T-helper 17 cell (primary cell): ENCODE data around the gene RAC2. TPM values are rescaled to one million over a fixed set of nuclear protein-coding genes. Genes with fewer than 3 reads are reported as not detected.
A peak's percentile ranks its signal among the peaks of the same experiment; 100 is the strongest.
"Not testable (repeated sequence)": the region's sequence is repeated elsewhere in the genome, so short reads cannot be mapped to it uniquely, and the experiment has no call there.

Experiments used
- ATAC-seq: fragments of 150-1000 bp; cut with Tn5 transposase; 2 replicates; pipeline ENCODE4 v1.10.0; 2021; ENCODE audit warnings: mild to moderate bottlenecking, moderate library complexity
- DNase-seq, 3 donors: peaks; one replicate each; pipeline versions ENCODE4 v3.0.0 to v3.0.0-alpha.2; 2020 to 2021
- H3K9me3 ChIP-seq: one replicate; pipeline ENCODE4 v1.7.0; 2013; ENCODE audit warnings: low read length, mild to moderate bottlenecking; ENCODE audit not compliant: control insufficient read depth, poor library complexity, severe bottlenecking
- H3K27ac Mint-ChIP-seq: one replicate; pipeline ENCODE4 v1.8.0; 2022; ENCODE audit warnings: mild to moderate bottlenecking, moderate library complexity, mixed read lengths
- H3K27me3 Mint-ChIP-seq: one replicate; pipeline ENCODE4 v1.8.0; 2022; ENCODE audit warnings: mixed read lengths
- H3K36me3 Mint-ChIP-seq: one replicate; pipeline ENCODE4 v1.8.0; 2022; ENCODE audit warnings: low read depth, mixed read lengths
- H3K4me1 Mint-ChIP-seq: one replicate; pipeline ENCODE4 v1.8.0; 2022; ENCODE audit warnings: mild to moderate bottlenecking, mixed read lengths
- H3K4me3 Mint-ChIP-seq: one replicate; pipeline ENCODE4 v1.8.0; 2022; ENCODE audit warnings: mild to moderate bottlenecking, moderate library complexity, mixed read lengths
- total RNA-seq, 4 donors: library from RNA in 2 of 4; stranded (reverse) in 2 of 4; gene quantifications; one replicate each; pipeline ENCODE4 v1.2.3 and lab custom pipeline; 2022 to 2026

The RAC2 gene
- total RNA-seq, 2 donors from 2014 or later = 297 to 478 TPM

DNA sequence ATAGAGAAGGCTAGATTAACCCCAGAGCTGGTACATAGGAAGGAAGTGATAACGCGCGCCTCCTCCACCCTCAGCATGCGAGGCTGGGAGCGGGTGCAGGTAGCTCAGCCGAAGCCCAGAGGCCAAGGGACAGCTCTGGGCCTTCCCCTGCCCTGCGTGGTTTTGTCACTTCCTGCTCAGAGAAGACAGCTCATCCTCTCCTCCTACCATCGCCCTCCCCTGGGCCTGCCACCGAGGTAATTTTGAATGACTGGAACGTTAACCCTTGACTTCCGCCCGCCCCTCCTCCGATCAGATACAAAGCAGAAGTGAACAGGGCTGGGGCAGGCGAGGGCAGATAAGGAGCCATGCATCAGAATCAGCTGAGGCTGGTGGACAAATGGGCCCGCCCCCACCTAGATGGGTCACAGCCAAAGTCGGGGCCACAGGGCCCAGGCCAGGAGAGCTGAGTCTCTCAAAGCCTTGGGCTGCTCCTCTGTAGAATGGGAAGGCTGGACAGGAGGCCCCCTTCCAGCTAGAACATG, 1.6 kb downstream of the RAC2 start:
- Mint-ChIP-seq H3K27ac (peak overlapping the region; percentile 97), H3K4me3 (peak overlapping the region; percentile 96), H3K4me1 (peaks cover 57% of the 10 kb centered on the region), H3K36me3 (peaks cover 10% of the 10 kb centered on the region), H3K27me3 (no peaks in the 10 kb centered on the region)
- H3K9me3 ChIP-seq = no peaks in the 10 kb centered on the region
- ATAC-seq = peak; percentile 78
- peak; percentile 76 to 86 (median 77) for DNase-seq

DNA sequence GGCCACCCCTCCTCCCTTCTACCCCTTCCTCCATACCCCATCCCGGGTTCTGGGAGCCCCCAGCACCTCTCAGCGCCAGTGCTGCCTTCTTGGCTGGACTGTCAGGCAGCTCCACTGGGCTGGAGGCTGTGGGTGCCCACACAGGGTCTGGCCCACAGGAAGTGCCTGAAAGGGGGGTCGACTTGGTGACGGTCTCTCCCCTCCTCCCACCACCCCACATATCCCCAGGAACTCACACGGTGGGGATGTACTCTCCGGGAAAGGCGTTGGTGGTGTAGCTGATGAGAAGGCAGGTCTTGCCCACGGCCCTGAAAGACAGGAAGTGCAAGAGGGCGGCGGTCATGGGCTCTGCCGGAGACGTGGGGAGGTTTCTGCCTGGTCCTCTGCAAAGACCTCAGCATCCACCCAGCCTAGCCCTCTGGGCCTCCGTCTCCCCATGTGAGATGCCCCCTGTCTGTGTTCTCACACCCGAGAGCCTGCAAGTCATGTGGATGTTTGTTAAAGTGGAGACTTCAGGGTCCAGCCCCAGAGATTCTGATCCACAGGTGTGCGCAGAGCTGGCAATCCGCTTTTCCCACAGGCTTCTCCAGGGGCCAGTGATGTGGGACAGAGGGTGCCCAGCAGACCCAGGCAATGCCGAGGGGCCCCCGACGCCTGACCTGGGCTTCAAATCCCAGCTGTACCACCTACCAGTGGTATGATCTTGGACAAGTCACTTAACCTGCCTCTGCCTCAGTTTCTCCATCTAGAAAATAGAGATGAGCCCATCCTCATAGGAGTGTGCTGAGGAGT, 2.5 kb downstream of the RAC2 start:
- Mint-ChIP-seq H3K4me1 (peaks cover 63% of the 10 kb centered on the region), H3K36me3 (peaks cover 12% of the 10 kb centered on the region), H3K27ac (peak overlapping the region; percentile 97), H3K27me3 (no peaks in the 10 kb centered on the region), H3K4me3 (peak overlapping the region; percentile 96)
- no peaks in the 10 kb centered on the region for H3K9me3 ChIP-seq
- ATAC-seq = no peak
- DNase-seq = no peak

DNA sequence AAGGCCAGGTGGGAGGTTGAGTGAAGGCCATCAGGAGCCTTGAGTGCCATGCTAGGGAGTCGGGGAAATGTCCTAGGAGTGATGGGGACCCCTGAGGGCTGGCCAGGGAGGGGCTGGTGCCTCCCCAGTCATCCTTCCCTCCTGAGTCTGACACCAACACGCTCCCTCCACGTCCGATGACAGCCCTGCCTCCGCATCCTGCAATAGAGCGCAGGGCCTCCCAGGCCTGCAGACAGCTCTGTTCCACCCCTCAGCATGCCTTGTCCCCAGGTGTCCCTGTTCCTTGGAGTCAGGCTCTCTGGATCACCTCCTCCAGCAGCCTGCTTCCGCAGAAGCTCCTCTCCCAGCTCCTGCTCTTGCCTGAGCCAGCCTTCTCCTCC, 3.1 kb downstream of the RAC2 start:
- Mint-ChIP-seq H3K36me3 (peaks cover 14% of the 10 kb centered on the region), H3K27ac (peak overlapping the region; percentile 97), H3K4me1 (peaks cover 69% of the 10 kb centered on the region), H3K27me3 (no peaks in the 10 kb centered on the region), H3K4me3 (peak overlapping the region; percentile 96)
- DNase-seq = no peak
- no peaks in the 10 kb centered on the region for H3K9me3 ChIP-seq
- ATAC-seq = no peak

DNA sequence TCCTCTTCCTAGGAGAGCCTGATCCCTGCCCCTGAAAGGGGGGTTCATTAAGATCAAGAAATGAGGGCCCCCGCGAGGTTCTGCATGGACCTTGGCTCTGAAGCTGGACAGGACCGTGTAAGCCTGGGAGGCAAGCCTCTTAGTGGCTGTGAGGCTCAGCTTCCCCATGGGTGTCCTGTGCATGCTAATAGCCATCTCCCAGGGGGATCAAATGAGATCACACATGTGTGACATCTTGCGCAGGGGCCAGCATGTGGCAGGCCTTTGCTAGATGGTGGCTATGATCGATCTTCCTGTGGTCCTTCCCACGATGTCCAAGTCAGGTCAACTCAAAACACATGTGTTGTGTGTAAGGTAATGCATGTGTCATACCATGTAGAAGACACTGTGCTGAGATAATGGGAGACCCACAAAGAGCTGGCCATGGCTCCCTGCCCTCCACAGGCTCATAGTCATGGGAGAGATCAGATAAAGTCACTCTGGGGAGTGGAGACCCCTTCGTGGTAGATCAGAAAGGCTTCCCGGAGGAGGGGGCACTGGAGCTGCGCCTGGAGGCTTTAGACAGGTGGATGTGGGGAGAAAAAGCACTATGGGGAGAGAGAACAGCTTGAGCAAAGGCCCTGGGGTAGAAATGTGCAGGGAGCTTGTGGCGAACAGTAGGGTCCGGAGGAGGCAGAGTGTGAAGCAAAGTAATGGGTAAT, 3.7 kb downstream of the RAC2 start:
- Mint-ChIP-seq H3K27me3 (no peaks in the 10 kb centered on the region), H3K27ac (peak overlapping the region; percentile 97), H3K4me3 (peak overlapping the region; percentile 96), H3K36me3 (peaks cover 14% of the 10 kb centered on the region), H3K4me1 (peaks cover 71% of the 10 kb centered on the region)
- ATAC-seq (no peak), DNase-seq (no peak)
- H3K9me3 ChIP-seq = no peaks in the 10 kb centered on the region

DNA sequence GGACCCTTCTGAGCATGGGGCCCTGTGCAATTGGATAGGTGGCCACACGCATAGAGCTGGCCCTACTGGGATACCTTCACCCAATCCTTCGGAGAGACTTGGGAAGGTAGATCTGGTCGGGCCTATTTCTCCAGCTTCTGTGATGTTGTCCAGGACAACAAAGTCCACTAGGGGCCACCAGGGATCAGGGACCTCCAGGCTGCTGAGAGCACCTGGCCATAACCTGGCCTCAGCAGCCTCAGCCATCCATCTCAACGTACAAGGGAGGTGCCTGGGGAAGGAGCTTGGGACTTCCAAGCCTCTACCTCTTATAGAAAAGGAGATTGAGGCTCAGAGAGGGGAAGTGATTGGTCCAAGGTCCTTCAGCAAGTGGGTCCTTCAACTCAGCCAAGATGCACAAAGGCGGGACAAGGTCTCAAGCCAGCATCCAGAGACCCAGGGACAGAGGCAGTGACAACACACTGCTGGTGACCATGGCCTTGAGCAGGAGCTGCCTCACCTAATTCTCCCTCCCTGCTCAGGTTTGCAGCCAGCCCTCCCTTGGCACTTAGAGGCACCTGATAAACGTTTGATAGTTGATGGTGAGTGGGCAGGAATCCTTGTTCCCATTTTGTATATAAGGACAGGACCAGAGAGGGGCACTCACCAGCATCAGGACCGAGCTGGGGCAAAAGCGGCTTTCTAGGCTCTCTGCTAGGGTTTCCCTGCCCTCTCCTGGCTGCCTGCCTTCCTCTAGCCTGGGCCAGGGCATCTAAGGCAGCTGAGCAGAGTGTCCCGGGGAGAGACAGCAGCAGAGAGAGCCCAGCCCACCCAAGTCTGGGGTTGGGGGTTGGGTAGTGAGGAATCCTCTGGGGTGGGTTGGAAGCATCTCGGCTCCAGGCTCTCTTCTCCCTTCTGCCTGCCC, 4.5 kb downstream of the RAC2 start:
- Mint-ChIP-seq H3K36me3 (peaks cover 19% of the 10 kb centered on the region), H3K4me3 (peak overlapping the region; percentile 96), H3K4me1 (peaks cover 73% of the 10 kb centered on the region), H3K27ac (peak overlapping the region; percentile 97), H3K27me3 (no peaks in the 10 kb centered on the region)
- no peak for ATAC-seq
- H3K9me3 ChIP-seq = no peaks in the 10 kb centered on the region
- DNase-seq = no peak

DNA sequence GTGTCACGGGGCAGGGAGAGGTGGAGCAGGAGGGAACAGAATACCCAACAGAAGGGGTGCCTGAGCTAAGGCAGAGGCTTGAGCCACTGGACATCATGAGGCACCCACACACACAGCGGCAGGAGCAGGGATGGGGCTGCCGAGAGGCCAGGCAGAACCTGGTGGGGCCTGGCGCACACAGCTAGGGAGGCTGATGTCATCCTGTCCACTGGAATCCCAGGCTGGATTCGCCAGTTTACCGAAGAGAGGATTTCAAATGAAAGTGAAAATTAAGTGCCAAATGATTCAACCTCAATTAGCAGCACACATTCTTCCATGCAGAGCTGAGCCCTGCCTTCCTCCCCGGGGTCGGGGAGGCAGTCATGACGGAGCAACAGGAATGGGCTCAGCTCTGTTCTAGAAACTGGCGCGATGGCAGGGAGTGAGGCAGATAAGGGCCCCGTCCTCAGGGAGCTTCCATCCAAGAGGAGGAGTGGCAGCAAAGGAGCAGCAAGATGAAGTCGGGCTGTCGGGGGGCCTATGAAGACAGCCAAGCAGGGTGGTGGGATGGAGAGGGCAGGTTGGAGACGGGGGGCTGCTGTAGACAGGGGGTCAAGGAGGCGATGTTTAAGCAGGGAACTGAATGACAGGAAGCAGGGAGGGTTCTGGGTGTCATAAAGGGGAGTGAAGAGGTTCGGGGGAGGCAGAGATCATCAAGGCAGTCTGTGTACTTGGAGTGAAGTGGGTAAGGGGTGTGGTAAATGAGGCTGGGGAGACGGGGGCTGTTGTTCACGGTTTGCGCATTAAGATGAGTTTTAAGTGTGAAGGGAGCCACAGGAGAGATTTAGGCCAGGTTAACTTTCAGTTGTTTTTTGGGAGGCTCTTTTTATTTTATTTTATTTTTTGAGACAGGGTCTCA, 6.4 kb downstream of the RAC2 start:
- Mint-ChIP-seq H3K4me3 (peak overlapping the region; percentile 92), H3K4me1 (peaks cover 81% of the 10 kb centered on the region), H3K27ac (peak overlapping the region; percentile 97), H3K36me3 (peaks cover 18% of the 10 kb centered on the region), H3K27me3 (no peaks in the 10 kb centered on the region)
- no peak for ATAC-seq
- DNase-seq = no peak
- H3K9me3 ChIP-seq = no peaks in the 10 kb centered on the region

DNA sequence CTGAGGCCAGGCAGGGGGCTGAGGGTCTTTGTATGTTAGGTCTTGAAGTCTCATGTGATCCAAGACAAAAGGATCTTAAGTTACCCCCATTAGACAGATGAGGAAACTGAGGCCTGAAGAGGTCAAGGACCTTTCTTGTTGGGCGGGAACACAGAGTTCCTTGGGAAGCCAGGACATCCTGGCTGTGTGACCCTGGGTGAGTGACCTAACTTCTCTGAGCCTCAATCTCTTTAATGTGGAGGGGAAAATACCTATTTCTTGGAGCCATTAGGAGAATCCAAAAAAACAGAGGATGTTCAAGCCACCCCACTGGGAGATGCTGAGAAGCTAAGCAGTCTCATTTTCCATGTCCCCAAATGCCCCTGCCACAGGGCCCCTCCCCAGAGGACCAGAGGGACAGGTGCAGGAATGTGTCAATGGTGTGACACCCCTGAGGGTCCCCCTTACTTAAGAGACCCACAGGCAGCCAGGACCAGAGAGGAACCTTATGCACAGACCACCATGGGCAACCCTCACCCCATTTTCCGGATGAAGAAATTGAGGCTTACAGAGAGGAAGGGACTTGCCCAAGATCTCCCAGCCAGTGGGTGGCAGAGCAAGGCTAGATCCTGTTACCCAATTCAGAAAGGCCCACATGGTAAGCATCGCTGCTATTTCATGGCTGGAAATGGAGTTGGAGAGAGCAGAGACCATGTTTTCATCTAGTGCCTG, 8.0 kb downstream of the RAC2 start:
- Mint-ChIP-seq H3K36me3 (peaks cover 22% of the 10 kb centered on the region), H3K27me3 (no peaks in the 10 kb centered on the region), H3K27ac (peak overlapping the region; percentile 97), H3K4me3 (peak overlapping the region; percentile 92), H3K4me1 (peaks cover 84% of the 10 kb centered on the region)
- no peaks in the 10 kb centered on the region for H3K9me3 ChIP-seq
- ATAC-seq = no peak
- no peak for DNase-seq

DNA sequence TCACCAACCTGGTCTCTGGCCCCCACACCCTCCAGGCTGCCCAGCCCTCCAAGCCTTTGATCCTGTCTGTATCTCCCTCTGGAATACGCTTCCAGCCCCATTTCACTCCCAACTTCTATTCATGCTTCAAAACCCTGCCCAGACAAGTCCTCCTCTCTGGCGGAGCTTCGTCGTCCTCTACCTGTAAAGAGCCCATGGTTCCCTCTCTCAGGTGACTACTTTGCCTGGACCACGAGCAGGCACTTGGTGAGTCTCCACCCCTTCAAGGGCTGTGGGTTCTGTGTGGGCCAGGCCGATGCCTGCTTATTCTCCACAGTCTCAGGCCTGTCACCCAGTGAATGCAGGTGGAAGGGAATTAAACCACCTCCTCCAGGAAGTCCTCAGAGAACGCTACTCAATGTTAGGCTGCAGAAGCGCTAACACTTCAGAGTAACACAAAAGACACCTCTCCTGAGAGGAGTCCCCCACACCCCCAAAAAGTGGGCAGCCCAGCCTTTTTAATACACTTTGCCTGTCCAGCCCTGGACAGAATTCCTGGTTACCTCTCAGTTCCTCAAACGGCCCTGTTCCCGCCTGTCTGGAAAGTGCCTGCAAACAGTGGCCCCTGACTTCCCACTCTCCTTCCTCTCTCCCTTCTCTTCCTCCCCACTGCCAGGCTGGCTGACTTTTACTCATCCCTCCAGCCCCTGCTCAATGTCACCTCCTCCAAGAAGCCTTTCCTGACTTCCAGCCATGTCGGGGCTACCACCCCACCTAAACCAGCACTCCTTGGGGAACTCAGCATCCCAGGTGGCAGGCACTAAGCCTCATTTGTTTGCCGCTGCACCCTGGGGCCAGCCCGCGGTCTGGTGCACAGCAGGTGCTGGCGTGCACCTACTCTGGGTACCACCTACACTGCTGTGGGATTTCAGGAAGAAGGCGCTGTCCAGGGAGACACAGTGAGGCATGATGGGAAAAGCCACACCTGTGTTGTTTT, 9.0 kb downstream of the RAC2 start:
- no peak for ATAC-seq
- H3K4me3 Mint-ChIP-seq = peak overlapping the region; percentile 92
- no peaks in the 10 kb centered on the region for H3K9me3 ChIP-seq
- peaks cover 82% of the 10 kb centered on the region for H3K4me1 Mint-ChIP-seq
- peaks cover 22% of the 10 kb centered on the region for H3K36me3 Mint-ChIP-seq
- DNase-seq = no peak
- H3K27ac Mint-ChIP-seq = peak overlapping the region; percentile 97
- no peaks in the 10 kb centered on the region for H3K27me3 Mint-ChIP-seq

DNA sequence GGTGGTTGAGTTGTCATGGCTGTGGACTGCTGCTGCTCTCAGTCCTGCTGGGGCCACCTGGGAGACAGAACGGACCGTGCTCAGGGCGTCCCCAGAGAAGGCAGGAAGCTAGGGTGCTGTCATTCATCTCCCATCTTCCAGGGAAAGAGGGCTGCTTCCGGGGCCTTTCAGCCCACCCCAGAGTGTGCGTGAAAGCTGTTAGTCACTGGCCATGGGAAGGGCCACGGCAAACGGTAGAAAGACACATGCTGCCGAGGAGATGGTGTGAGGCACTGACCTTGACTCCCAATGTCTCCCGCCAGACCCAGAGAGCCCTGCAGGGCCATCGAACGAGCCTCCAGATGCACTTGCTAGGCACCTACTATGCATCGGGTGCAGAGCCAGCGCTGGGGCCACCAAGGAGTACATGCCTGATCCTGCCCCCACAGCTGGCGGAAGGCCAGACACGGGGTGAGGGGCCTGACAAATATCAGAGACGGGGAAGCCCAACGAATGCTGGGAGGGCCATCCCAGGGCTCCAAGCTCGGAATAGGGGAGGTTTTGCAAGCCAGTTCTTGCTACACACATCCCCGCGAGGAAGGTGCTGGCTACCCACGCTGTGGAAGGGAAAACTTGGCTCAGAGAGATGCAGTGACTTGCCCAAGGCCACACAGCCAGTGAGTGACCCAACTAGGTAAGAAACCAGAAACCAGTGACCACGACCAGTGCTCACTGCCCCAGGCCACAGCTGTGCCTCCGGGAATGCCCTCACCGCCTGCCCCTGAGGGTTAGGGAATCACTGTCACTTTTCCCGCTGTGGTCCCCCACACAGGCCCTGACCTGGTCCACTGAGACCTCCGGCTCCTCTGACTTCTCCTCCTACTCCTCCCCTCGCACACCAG, 10.1 kb downstream of the RAC2 start:
- no peak for DNase-seq
- Mint-ChIP-seq H3K27ac (peak overlapping the region; percentile 97), H3K36me3 (peaks cover 22% of the 10 kb centered on the region), H3K4me3 (peak overlapping the region; percentile 92), H3K4me1 (peaks cover 82% of the 10 kb centered on the region), H3K27me3 (no peaks in the 10 kb centered on the region)
- ATAC-seq = no peak
- no peaks in the 10 kb centered on the region for H3K9me3 ChIP-seq

DNA sequence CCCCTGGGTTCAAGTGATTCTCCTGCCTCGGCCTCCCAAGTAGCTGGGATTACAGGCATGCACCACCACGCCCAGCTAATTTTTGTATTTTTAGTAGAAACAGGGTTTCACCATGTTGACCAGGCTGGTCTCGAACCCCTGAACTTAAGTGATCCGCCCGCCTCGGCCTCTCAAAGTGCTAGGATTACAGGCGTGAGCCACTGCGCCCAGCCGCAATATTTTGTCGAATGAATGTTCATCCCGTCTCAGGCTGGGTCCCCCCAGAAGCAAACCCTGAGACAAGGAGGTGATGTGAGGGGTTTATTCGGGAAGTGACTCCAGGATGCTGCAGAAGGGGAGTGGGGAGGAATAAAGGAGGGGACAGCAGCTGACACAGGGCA, 10.7 kb downstream of the RAC2 start:
- DNase-seq, H3K9me3 ChIP-seq, ATAC-seq, H3K27me3 Mint-ChIP-seq: not testable (repeated sequence)
- Mint-ChIP-seq H3K27ac (peak overlapping the region; percentile 97), H3K36me3 (peaks cover 22% of the 10 kb centered on the region), H3K4me3 (peak overlapping the region; percentile 92), H3K4me1 (peaks cover 83% of the 10 kb centered on the region)
